RPMI8226 (cell line): ENCODE data around the gene USP31.

ENCODE experiments used
- DNase-seq: peaks from one replicate; pipeline ENCODE4 v3.0.0-alpha.2; 2015

The USP31 gene

DNA sequence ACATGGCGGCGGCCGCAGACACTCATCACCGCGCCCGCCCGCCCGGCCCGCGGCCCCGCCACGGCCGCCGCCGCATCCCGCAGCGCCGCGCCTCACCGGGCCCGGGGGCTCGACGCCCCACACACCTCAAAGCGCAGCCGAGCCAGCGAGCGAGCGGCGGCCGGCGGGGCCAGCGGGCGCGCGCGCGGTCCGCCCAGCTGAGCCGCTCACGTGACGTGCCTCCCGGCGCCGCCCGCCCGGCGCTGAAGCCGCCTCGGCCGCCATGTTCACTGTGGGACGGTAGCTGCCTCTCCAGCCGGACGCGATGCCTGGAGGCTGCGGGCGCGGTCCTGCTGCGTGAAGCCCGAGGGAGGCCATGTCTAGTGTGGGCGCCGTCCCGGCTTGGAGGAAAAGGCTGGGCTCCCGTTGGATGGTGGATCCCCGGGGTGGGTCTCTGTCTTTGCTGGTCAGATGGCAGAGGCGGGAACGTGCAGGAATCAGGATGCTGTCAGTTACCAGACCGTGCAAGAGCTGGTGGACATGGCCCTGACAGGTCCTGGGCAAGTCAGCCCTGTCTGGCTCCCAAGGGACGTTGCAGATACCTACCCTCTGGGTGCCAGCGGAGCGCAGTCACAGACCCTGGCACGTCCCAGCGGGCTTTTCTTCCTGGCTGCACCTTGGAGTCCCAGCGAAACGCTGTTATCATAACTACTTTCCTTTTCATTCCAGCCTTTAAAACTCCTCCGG is at the start of gene USP31:
Gene USP31 (minus strand): TSS at position 186 of the 726 bp plus-strand sequence. CDS start 182 bp downstream, at position 4.
- DNase-seq = peak; percentile 97

DNA sequence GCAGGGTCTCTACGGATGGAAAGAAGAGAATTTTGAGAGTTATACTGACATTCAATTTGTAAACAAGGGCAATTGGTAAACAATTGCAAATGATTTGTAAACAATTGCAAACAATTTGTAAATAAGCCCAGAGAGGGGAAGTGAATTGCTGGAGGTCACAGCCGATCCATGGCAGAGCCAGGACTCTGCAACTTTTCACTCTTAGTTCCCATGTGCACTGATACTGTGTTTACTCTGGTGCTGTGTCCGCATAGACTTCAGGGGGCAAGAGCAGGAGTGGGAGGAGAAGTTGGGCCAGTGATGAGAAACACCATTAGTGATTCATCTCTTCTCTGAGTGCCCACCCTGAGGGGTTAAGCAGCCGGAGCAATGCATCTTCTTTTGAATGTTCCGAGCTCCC is 47.3 kb upstream of the USP31 start:
- DNase-seq = no peak

- no peak for DNase-seq
These were observed 46.2 kb upstream of the USP31 start for GRCh38 chr16:23195366-23195978.

DNA sequence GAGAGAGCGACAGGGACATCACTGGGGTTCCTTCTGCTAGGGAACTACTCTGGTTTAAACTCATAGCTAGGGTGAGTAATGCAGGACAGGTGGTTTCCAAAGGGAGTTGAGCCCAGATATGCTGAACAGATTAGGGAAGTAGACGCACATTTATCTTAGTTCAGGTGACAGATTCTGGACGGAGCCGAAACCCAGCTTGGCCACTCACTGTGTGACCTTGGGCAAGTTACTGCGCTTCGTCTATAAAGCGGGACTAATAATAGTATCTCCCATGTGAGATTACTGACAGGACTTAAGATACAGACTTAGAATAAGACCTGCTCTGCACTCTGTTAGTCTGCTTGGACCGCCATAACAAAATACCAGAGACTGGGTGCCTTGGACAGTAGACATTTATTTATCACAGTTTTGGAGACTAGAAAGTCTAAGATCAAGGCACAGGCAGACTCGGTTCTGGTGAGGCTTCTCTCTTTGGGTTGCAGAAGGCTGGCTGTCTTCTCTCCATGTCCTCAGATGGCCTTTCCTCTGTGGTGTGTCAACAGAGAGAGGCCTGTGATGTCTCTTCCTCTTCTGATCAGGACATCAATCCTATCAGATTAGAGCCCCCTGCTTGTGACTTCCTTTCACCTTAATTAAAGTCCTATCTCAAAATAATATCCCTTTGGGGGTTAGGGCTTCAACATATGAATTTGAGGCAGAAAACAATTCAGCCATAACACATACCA is 45.4 kb upstream of the USP31 start:
- DNase-seq = no peak

GRCh38 chr16:23188911-23189310 is 39.7 kb upstream of the USP31 start:
- DNase-seq = no peak

GRCh38 chr16:23187341-23187740 is 38.1 kb upstream of the USP31 start:
- DNase-seq = peak; percentile 72

DNA sequence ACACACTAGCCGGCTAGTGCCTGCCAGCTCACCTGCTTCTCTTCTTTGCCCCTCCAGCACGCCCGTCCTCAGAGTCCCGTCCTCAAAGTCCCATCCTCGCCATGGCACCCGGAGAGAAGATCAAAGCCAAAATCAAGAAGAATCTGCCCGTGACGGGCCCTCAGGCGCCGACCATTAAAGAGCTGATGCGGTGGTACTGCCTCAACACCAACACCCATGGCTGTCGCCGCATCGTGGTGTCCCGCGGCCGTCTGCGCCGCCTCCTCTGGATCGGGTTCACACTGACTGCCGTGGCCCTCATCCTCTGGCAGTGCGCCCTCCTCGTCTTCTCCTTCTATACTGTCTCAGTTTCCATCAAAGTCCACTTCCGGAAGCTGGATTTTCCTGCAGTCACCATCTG is 36.9 kb upstream of the USP31 start:
- DNase-seq = no peak

- no peak for DNase-seq
These were observed 36.4 kb upstream of the USP31 start for GRCh38 chr16:23185656-23186055.

GRCh38 chr16:23183543-23183862 is 34.3 kb upstream of the USP31 start:
- no peak for DNase-seq

DNA sequence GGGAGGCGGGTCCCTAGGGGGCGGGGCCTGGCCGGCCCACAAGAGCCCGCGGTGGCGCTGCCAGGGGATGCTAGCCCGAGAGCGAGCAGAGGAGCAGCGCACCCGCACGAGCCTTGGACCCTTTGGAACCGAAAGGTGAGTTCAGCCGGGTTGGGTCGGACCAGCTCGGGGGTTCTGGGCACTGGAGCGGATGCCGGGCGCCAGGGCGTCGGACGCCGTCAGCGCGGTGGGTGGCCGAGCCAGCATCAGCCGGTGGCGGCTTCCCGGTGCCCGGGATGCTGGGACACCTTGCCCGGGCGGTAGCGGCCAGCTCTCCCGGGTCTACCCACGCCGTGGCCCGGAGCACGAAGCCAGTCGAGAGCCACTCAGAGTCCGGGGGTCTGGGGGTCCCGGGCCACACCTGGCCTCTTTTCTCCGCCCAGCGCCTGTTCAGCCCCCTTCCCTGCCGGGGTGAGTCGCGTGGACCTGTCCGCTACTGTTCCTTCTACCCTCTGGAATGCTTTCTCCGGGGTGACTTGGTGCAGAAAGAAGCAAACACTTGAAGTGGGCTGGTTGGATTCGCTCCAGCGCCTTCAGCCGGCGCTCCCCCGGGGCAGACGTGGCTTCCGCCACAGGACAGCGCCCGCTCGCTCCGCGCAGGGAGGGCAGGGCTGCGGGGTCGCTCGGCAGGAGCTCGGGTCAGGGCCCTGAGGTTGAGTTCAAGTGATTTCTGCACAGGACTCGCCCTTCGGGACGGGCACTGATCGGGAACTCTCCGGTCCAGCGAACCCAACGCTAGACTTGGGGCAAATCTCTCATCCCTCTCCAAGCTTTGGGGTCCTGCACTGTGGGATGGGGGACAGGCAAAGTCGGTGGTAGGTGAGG is 33.7 kb upstream of the USP31 start, which contains the start of gene SCNN1G:
Gene SCNN1G (plus strand): TSS at position 67 of the 864 bp plus-strand sequence. CDS start 3,527 bp downstream, outside the sequence.
- peak; percentile 19 for DNase-seq

GRCh38 chr16:23182206-23182678 is 33.0 kb upstream of the USP31 start:
- DNase-seq = peak; percentile 96

GRCh38 chr16:23181506-23181905 is 32.3 kb upstream of the USP31 start:
- DNase-seq = no peak

- DNase-seq = no peak
These were observed 26.4 kb upstream of the USP31 start for GRCh38 chr16:23175651-23176050.

DNA sequence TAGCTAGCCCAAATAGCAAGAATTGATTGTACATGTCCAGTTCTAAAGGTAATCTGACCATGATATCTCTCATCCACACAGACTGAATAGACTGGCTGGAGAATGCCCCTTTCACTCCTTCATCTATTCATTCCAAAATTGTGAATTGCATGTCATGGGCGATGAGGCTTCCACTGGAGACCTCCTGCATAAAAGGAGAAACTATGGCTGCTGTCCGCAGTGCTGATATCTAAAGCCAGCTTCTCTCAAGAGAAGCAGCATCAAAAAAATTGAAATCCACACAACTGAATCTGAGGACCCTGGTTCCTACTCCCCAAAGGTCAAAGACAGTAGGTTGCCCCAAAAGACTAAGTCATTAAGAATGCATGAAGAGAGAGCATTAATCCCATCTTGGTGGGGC is 25.4 kb upstream of the USP31 start:
- DNase-seq = peak; percentile 34

GRCh38 chr16:23172994-23173393 is 23.7 kb upstream of the USP31 start:
- DNase-seq = no peak

DNA sequence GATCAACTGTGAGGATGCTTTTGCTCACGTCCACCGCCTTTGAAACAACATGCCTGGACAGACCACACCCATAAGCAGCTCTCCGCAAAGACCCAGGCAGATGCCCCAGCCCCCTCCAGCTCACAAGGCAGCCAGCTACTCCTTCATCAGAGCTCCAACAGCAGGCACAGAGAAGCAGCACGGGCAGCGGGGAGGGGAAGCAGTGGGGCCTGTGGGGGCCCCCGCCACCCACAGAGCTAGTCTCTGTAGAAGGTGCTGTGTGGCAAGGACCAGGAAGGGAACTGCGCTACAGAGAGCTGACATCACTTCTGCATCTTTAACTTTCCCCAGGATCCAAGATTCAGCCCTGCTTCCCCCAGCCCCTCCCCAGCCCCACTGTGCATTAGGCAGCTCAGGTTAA is 23.3 kb upstream of the USP31 start:
- DNase-seq = no peak

GRCh38 chr16:23164736-23165135 is 15.5 kb upstream of the USP31 start:
- no peak for DNase-seq

- no peak for DNase-seq
These were observed 14.7 kb upstream of the USP31 start for GRCh38 chr16:23163921-23164320.

DNA sequence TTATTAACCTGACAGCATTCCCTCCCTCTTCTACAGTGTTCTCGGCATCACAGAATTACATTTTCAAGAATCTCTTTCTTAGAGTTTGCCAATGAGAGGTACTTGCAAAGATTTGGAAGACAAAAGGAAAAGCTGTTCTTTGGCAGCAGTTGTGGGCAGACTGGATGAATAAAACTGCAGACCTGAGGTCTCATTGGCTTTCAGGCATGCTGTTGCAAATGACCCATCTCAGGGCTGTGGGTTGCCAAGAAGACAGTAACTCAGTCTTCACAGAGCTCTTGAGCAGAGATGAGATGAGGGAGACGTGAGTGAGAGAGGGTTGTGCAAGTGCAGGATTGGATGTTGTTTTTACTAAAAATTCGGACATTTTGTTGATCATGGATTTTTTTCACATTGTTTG is 11.3 kb upstream of the USP31 start:
- DNase-seq = no peak

DNA sequence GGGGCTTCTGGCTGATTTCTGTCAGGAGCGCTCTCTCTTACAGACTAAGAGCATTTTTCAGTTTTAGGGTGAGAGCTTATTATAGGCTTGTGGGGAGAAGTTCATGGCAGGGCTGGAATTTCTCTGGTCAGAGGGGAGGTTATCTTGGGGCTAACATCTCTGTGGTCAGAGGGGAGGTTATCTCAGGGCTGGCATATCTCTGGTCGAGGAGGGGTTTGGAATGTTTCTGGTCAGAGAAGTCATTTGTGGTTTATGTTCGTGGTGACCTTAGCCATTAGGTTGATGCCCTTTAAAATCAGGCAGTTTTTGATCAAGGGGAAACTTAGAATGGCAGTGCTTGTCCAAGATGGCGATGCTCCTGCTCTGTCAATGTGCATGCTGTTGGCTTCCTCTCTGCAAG is 10.8 kb upstream of the USP31 start:
- no peak for DNase-seq

DNA sequence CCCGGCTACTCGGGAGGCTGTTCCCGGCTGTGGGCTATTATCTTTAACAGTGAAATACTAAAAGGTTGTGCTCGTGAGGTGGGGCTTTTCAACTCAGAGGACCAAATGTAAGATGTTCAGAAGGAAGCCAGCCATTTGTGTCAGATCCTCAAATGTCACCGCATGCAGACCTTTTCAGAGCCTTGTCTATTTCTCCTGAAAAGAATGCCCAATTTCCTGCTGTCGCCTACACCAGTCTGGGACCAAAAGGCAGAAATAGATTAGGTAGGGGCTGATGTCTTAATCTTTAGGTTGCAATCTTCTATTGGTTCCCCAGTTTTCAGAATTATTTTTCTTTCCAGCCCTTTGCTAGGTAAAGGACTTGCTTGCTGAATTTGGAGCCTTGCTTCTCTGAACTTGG is 8.9 kb upstream of the USP31 start:
- no peak for DNase-seq

DNA sequence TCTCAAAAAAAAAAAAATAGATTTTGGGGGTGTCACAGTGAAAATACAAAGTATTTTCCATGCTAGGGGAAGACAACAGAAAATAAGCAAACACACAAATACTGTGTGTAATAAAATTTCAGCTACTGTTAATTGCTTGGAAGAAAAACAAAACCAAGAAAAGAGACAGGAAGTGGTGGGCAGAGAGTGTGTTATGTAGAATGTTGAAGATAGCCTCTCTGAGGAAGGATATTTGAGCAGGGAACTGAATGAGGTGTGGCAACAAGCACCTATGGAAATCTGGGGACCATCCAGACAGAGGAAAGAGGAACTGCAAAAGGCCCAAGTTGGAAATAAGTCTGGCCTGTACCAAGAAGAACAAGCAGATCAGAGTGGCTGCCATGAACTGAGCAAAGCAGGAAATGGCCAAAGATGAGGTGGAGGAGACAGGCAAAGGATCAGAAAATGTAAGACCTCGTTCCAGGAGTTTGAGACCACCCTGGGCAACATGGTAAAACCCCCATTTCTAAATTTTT is 7.8 kb upstream of the USP31 start:
- DNase-seq = no peak

DNA sequence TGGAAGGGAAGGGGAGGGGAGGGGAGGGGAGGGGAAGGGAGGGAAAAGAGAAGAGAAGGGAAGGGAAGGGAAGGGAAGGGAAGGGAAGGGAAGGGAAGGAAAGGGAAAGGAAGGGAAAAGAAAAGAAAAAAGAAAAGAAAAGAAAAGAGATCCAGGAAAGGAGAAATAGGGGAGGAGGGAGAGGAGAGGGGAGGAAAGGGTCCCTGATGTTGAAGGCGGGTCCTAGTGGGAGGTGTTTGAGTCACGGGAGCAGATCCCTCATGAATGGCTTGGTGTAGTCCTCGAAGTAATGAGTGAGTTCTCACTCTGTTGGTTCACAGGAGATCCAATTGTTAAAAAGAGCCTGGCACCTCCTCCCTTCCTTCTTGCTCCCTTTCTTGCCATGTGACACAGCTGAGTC is 6.9 kb upstream of the USP31 start:
- DNase-seq = no peak
